H9 (cell line): Measurements from ENCODE around the gene PFKFB2. TPM values are rescaled to one million over a fixed set of nuclear protein-coding genes. Genes with fewer than 3 reads are reported as not detected.
A peak's percentile ranks its signal among the peaks of the same experiment; 100 is the strongest.

ENCODE experiments used
- DNase-seq: peaks from one replicate; pipeline ENCODE4 v3.0.0-alpha.2; 2017
- H2AFZ ChIP-seq: one replicate; pipeline ENCODE4 v1.6.1; 2013; ENCODE audit warnings: mild to moderate bottlenecking, low read length, control low read depth, moderate library complexity
- H2AK5ac ChIP-seq: 2 replicates; pipeline ENCODE4 v1.6.1; 2013; ENCODE audit warnings: low read length, control low read depth, mixed read lengths; ENCODE audit not compliant: insufficient read length
- H2BK120ac ChIP-seq: one replicate; pipeline ENCODE4 v1.6.1; 2013; ENCODE audit warnings: low read depth, mild to moderate bottlenecking, low read length, control low read depth, inconsistent platforms; ENCODE audit not compliant: poor library complexity, severe bottlenecking
- H2BK12ac ChIP-seq: 2 replicates; pipeline ENCODE4 v1.6.1; 2013; ENCODE audit warnings: low read length, control low read depth, mixed read lengths, low read depth; ENCODE audit not compliant: insufficient read length
- H2BK15ac ChIP-seq: 2 replicates; pipeline ENCODE4 v1.6.1; 2013; ENCODE audit warnings: low read depth, low read length, control low read depth
- H2BK20ac ChIP-seq: one replicate; pipeline ENCODE4 v1.6.1; 2013; ENCODE audit warnings: low read depth, mild to moderate bottlenecking, low read length, control low read depth, inconsistent platforms; ENCODE audit not compliant: poor library complexity, severe bottlenecking
- H2BK5ac ChIP-seq: 2 replicates; pipeline ENCODE4 v1.6.1; 2013; ENCODE audit warnings: low read length, control low read depth, mixed read lengths; ENCODE audit not compliant: insufficient read length
- H3K14ac ChIP-seq: 2 replicates; pipeline ENCODE4 v1.6.1; 2013; ENCODE audit warnings: low read length, control low read depth; ENCODE audit not compliant: insufficient read depth
- H3K18ac ChIP-seq: 2 replicates; pipeline ENCODE4 v1.6.1; 2013; ENCODE audit warnings: low read depth, mild to moderate bottlenecking, mixed read lengths, low read length, control low read depth; ENCODE audit not compliant: insufficient read length
- H3K23ac ChIP-seq: 2 replicates; pipeline ENCODE4 v1.6.1; 2013; ENCODE audit warnings: low read length, control low read depth, mixed read lengths, low read depth; ENCODE audit not compliant: insufficient read length
- H3K23me2 ChIP-seq: 2 replicates; pipeline ENCODE4 v1.6.1; 2013; ENCODE audit warnings: low read depth, mild to moderate bottlenecking, mixed read lengths, low read length, control low read depth; ENCODE audit not compliant: insufficient read length, poor library complexity, severe bottlenecking
- H3K27ac ChIP-seq: 2 replicates; pipeline ENCODE4 v1.5.1; 2013; ENCODE audit warnings: low read length, control low read depth, mixed read lengths, low read depth; ENCODE audit not compliant: insufficient read length
- H3K27me3 ChIP-seq: 2 replicates; pipeline ENCODE4 v1.6.1; 2013; ENCODE audit warnings: low read length, control low read depth, inconsistent platforms; ENCODE audit not compliant: insufficient read depth
- H3K4ac ChIP-seq: 2 replicates; pipeline ENCODE4 v1.6.1; 2013; ENCODE audit warnings: low read depth, mild to moderate bottlenecking, control low read depth, inconsistent platforms, low read length, moderate library complexity
- H3K4me1 ChIP-seq: 2 replicates; pipeline ENCODE4 v1.6.1; 2013; ENCODE audit warnings: low read length, control low read depth, inconsistent platforms; ENCODE audit not compliant: insufficient read depth
- H3K4me2 ChIP-seq: 2 replicates; pipeline ENCODE4 v1.6.1; 2013; ENCODE audit warnings: low read length, control low read depth, mixed read lengths; ENCODE audit not compliant: insufficient read length, insufficient read depth
- H3K56ac ChIP-seq: 2 replicates; pipeline ENCODE4 v1.6.1; 2013; ENCODE audit warnings: low read depth, mild to moderate bottlenecking, mixed read lengths, low read length, control low read depth; ENCODE audit not compliant: insufficient read length
- H3K79me1 ChIP-seq: 2 replicates; pipeline ENCODE4 v1.6.1; 2013; ENCODE audit warnings: low read depth, mild to moderate bottlenecking, moderate library complexity, low read length, control low read depth, inconsistent platforms; ENCODE audit not compliant: insufficient read depth, poor library complexity, severe bottlenecking
- H3K79me2 ChIP-seq: 2 replicates; pipeline ENCODE4 v1.6.1; 2013; ENCODE audit warnings: low read length, control low read depth, inconsistent platforms; ENCODE audit not compliant: insufficient read depth
- H3K9ac ChIP-seq: 2 replicates; pipeline ENCODE4 v1.6.1; 2013; ENCODE audit warnings: low read length, control low read depth, mixed read lengths; ENCODE audit not compliant: insufficient read length; ENCODE audit errors: extremely low read depth
- H3K9me3 ChIP-seq: one replicate; pipeline ENCODE4 v1.6.1; 2013; ENCODE audit warnings: low read depth, low read length, inconsistent platforms; ENCODE audit not compliant: control insufficient read depth
- H3T11ph ChIP-seq: one replicate; pipeline ENCODE4 v1.6.1; 2013; ENCODE audit warnings: mild to moderate bottlenecking, low read length, control low read depth, inconsistent platforms
- H4K20me1 ChIP-seq: one replicate; pipeline ENCODE4 v1.6.1; 2013; ENCODE audit not compliant: control insufficient read depth, insufficient read length, insufficient read depth
- H4K5ac ChIP-seq: 2 replicates; pipeline ENCODE4 v1.6.1; 2013; ENCODE audit warnings: low read depth, mild to moderate bottlenecking, mixed read lengths, low read length, control low read depth; ENCODE audit not compliant: insufficient read length
- H4K8ac ChIP-seq: replicated peaks from 2 replicates; pipeline ENCODE4 v1.6.1; 2013; ENCODE audit warnings: low read length, control low read depth, mixed read lengths, low read depth; ENCODE audit not compliant: insufficient read length
- H4K91ac ChIP-seq: 2 replicates; pipeline ENCODE4 v1.6.1; 2013; ENCODE audit warnings: low read depth, mild to moderate bottlenecking, moderate library complexity, mixed read lengths, low read length, control low read depth; ENCODE audit not compliant: insufficient read length
- H3K27ac Mint-ChIP-seq, 3 experiments: 2 replicates in 2 of 3; 3 replicates in 1 of 3; pipeline ENCODE4 v1.8.0; 2020 to 2021; ENCODE audit warnings: mixed read lengths in 3 of 3, mild to moderate bottlenecking in 1 of 3, moderate library complexity in 1 of 3
- H3K27me3 Mint-ChIP-seq: 2 replicates; pipeline ENCODE4 v1.8.0; 2021; ENCODE audit warnings: low read depth, mild to moderate bottlenecking, moderate library complexity, mixed read lengths
- H3K36me3 Mint-ChIP-seq, 3 experiments: 2 replicates in 2 of 3; 3 replicates in 1 of 3; pipeline ENCODE4 v1.8.0; 2020 to 2021; ENCODE audit warnings: low read depth in 3 of 3, mixed read lengths in 3 of 3; ENCODE audit not compliant: insufficient read depth in 1 of 3
- H3K4me1 Mint-ChIP-seq, 2 experiments: 2 replicates each; pipeline ENCODE4 v1.8.0; 2020; ENCODE audit warnings: mixed read lengths in 2 of 2
- H3K4me3 Mint-ChIP-seq, 2 experiments: 2 replicates in 1 of 2; 3 replicates in 1 of 2; pipeline ENCODE4 v1.8.0; 2020 to 2021; ENCODE audit warnings: mild to moderate bottlenecking in 2 of 2, mixed read lengths in 2 of 2, moderate library complexity in 1 of 2
- H3K9me3 Mint-ChIP-seq, 2 experiments: 2 replicates in 1 of 2; 3 replicates in 1 of 2; pipeline ENCODE4 v1.8.0; 2020; ENCODE audit warnings: mild to moderate bottlenecking in 2 of 2, mixed read lengths in 2 of 2, moderate library complexity in 1 of 2
- CTCF ChIP-seq: fragments of 200-600 bp; sonication (generic); conservative IDR thresholded peaks from 3 replicates; pipeline ENCODE4 v1.8.0; 2021; ENCODE audit warnings: antibody characterized with exemption, mild to moderate bottlenecking
- WGBS: extraction: QIAGEN DNeasy Blood & Tissue Kit; methylation state at CpG from one replicate; pipeline ENCODE4 v1.1.7; 2013; ENCODE audit warnings: missing lambda C conversion rate, low lambda C conversion rate, mixed read lengths; ENCODE audit not compliant: insufficient read length; ENCODE audit errors: extremely low coverage; 5-methylcytosine and 5-hydroxymethylcytosine counted together
- total RNA-seq: library from RNA; stranded (reverse); gene quantifications from 2 replicates; pipeline ENCODE4 v1.2.1, GENCODE V29; 2021

Gene PFKFB2
- total RNA-seq, 1 experiment from 2014 or later = 14.6 TPM

GRCh38 chr1:207091200-207091908 lies 38.3 kb downstream of the PFKFB2 start:
- no peak overlapping the region for H2BK12ac ChIP-seq
- no CpG with 5 or more reads among the region's 4 CpGs for WGBS
- no peaks in the 10 kb centered on the region for H3K27me3 ChIP-seq
- Mint-ChIP-seq H3K9me3 (no peaks in the 10 kb centered on the region), H3K36me3 (no peaks in the 10 kb centered on the region), H3K4me3 (no peak overlapping the region), H3K4me1 (no peaks in the 10 kb centered on the region; a peak in 1 of 4 replicates), H3K27ac (no peak overlapping the region), H3K27me3 (no peaks in the 10 kb centered on the region)
- H2BK15ac ChIP-seq = no peak overlapping the region
- no peak overlapping the region for H3K27ac ChIP-seq
- H2BK20ac ChIP-seq = no peak overlapping the region
- H3T11ph ChIP-seq = no peak overlapping the region
- TF ChIP-seq CTCF = peak; percentile 20; the same call in 1 of the 3 replicates
- no peak overlapping the region for H2BK5ac ChIP-seq
- no peak overlapping the region for H4K91ac ChIP-seq
- H4K20me1 ChIP-seq = no peaks in the 10 kb centered on the region
- no peaks in the 10 kb centered on the region for H3K4me1 ChIP-seq
- H3K79me2 ChIP-seq = no peaks in the 10 kb centered on the region
- H3K23ac ChIP-seq = no peak overlapping the region
- no peak overlapping the region for H3K4ac ChIP-seq
- no peak overlapping the region for H4K8ac ChIP-seq
- no peak overlapping the region for H2AFZ ChIP-seq
- H3K9ac ChIP-seq = no peak overlapping the region
- no peak overlapping the region for H2BK120ac ChIP-seq
- H2AK5ac ChIP-seq = no peak overlapping the region
- no peak overlapping the region for H3K56ac ChIP-seq
- H4K5ac ChIP-seq = no peak overlapping the region
- H3K14ac ChIP-seq = no peak overlapping the region
- DNase-seq = no peak
- H3K79me1 ChIP-seq = no peaks in the 10 kb centered on the region
- no peaks in the 10 kb centered on the region for H3K23me2 ChIP-seq
- H3K4me2 ChIP-seq = no peak overlapping the region
- H3K18ac ChIP-seq = no peak overlapping the region
- H3K9me3 ChIP-seq = no peaks in the 10 kb centered on the region
